DOHH2 (cell line): ENCODE data around the gene PHC2.

Source experiments
- CTCF ChIP-seq: fragments of 200-600 bp; sonication (generic); IDR thresholded peaks from one replicate; pipeline ENCODE4 v1.5.1; 2014; ENCODE audit warnings: antibody characterized with exemption, mild to moderate bottlenecking, low read depth, low read length; ENCODE audit not compliant: poor library complexity, severe bottlenecking
- EZH2phosphoT487 ChIP-seq: fragments of 200-600 bp; sonication (generic); IDR thresholded peaks from 2 replicates; pipeline ENCODE4 v1.6.1; 2017; ENCODE audit warnings: borderline replicate concordance, mild to moderate bottlenecking, antibody characterized with exemption, low read length, moderate library complexity, mixed read lengths

GRCh38 chr1:33439662-33440061 is 8.8 kb upstream of the PHC2 start:
- TF ChIP-seq CTCF (no peak), EZH2phosphoT487 (no peak)
